AG04449 (cell line): ENCODE results near the gene SH3PXD2A.

Source experiments
- CTCF ChIA-PET: fragments of 350-600 bp; formaldehyde crosslinking; extraction: SDS; loops from one replicate; lab custom pipeline; 2021; ENCODE audit warnings: antibody characterized with exemption; lab: Yijun Ruan, JAX
- POLR2A ChIA-PET: fragments of 400-600, 350-600 bp; formaldehyde crosslinking; extraction: SDS; loops from one replicate; lab custom pipeline; 2020; ENCODE audit warnings: antibody characterized with exemption, inconsistent platforms; lab: Yijun Ruan, JAX
- DNase-seq: peaks from one replicate; pipeline ENCODE4 v3.0.0-alpha.2; 2010; ENCODE audit warnings: low read depth, low spot score
- H3K4me3 ChIP-seq: 2 replicates; pipeline ENCODE4 v1.5.1; 2011; ENCODE audit warnings: low read depth, mild to moderate bottlenecking, control low read depth, low read length
- CTCF ChIP-seq: IDR thresholded peaks from one replicate; pipeline ENCODE4 v1.5.1; 2011; ENCODE audit warnings: mild to moderate bottlenecking, moderate library complexity, low read length, control low read depth, inconsistent platforms; ENCODE audit not compliant: insufficient read depth; ENCODE audit errors: missing control alignments

The SH3PXD2A gene

GRCh38 chr10:103783681-103784080, 71.7 kb downstream of the SH3PXD2A start:
- DNase-seq = no peak
- H3K4me3 ChIP-seq = no peak overlapping the region
- TF ChIP-seq CTCF = no peak
- ChIA-PET POLR2A (no interaction called here), CTCF (interaction anchor here (0.8 to 1.3 kb wide), 2 partner anchors 8 to 18 kb away, joined by 3 to 4 read pairs; no protein-coding TSS in a partner anchor)

GRCh38 chr10:103781329-103782061, 73.9 kb downstream of the SH3PXD2A start:
- POLR2A ChIA-PET = interaction anchor here (0.7 to 2.0 kb wide), 4 partner anchors 9 to 48 kb away, joined by 4 to 17 read pairs (median 11); no protein-coding TSS in a partner anchor
- peak; percentile 37 for TF ChIP-seq CTCF
- H3K4me3 ChIP-seq = no peak overlapping the region
- peak; percentile 91 for DNase-seq
- CTCF ChIA-PET = interaction anchor here (0.7 to 2.5 kb wide), 17 partner anchors 8 to 103 kb away, joined by 3 to 10 read pairs (median 4); no protein-coding TSS in a partner anchor

GRCh38 chr10:103780242-103781149, 74.9 kb downstream of the SH3PXD2A start:
- no peak overlapping the region for H3K4me3 ChIP-seq
- POLR2A ChIA-PET = interaction anchor here (1.4 to 2.0 kb wide), 3 partner anchors 8 to 22 kb away, joined by 10 to 17 read pairs (median 12); no protein-coding TSS in a partner anchor
- CTCF ChIA-PET = interaction anchor here (1.0 to 2.5 kb wide), 8 partner anchors 7 to 78 kb away, joined by 3 to 10 read pairs (median 5); no protein-coding TSS in a partner anchor
- no peak for DNase-seq
- TF ChIP-seq CTCF = no peak

GRCh38 chr10:103778358-103779139, 76.8 kb downstream of the SH3PXD2A start:
- TF ChIP-seq CTCF = no peak
- ChIA-PET CTCF (interaction anchor here (0.6 to 1.2 kb wide), 2 partner anchors 13 to 14 kb away, joined by 3 read pairs; no protein-coding TSS in a partner anchor), POLR2A (no interaction called here)
- DNase-seq = no peak
- no peak overlapping the region for H3K4me3 ChIP-seq

- no peak for TF ChIP-seq CTCF
- H3K4me3 ChIP-seq = no peak overlapping the region
- ChIA-PET POLR2A (no interaction called here), CTCF (interaction anchor here (1.4 kb wide), 1 partner anchor 29 kb away, joined by 4 read pairs; no protein-coding TSS in a partner anchor)
- DNase-seq = no peak
Measured at GRCh38 chr10:103776878-103777591, 78.3 kb downstream of the SH3PXD2A start.
